Ammon's horn (tissue), 1 donor: ENCODE data around the gene KCNMA1.
"Not testable (repeated sequence)": the region's sequence is repeated elsewhere in the genome, so short reads cannot be mapped to it uniquely, and the experiment has no call there.

Experiments
- DNase-seq: peaks from one replicate; pipeline ENCODE4 v3.0.0-alpha.2; 2016; ENCODE audit warnings: low spot score

The KCNMA1 gene

DNA sequence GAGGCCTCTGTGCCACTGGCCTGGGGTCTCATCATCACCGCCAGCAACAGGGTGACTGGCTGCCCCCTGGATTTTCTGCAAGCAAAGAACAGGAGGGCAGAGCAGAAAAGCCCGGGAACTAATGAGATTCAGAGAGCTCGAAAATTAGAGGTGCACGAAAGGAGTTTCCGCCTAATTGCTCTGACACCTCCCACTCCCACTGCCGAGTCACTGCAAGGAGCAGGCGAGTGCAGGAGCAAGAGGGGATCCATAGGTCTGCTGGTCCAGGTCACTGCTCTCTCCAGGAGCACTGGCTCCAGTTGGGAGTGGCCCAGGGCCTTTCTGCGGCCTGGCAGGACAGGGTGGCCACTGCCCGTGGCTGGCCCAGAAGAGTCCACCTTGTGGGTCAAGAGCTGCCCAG, 276.2 kb downstream of the KCNMA1 start:
- DNase-seq, result no peak

DNA sequence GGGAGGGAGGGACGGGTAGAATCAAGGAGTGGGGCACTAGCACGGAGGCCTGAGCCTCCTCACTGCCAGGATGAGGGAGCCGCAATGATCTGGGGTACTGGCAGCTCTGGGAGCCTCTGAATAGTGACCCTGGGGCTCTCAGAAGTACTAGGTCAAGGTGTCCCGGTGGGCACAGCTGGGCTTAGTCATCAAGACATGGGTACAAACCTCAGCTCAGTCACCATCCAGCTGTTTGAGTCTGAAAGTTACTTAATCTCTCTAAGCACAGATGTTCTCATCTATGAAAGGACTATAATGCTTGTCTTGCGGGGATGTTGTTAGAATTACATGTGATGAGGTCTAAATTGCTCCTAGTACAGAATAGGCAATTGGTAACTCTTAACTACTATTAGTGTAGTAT, 276.8 kb downstream of the KCNMA1 start:
- DNase-seq, result no peak

DNA sequence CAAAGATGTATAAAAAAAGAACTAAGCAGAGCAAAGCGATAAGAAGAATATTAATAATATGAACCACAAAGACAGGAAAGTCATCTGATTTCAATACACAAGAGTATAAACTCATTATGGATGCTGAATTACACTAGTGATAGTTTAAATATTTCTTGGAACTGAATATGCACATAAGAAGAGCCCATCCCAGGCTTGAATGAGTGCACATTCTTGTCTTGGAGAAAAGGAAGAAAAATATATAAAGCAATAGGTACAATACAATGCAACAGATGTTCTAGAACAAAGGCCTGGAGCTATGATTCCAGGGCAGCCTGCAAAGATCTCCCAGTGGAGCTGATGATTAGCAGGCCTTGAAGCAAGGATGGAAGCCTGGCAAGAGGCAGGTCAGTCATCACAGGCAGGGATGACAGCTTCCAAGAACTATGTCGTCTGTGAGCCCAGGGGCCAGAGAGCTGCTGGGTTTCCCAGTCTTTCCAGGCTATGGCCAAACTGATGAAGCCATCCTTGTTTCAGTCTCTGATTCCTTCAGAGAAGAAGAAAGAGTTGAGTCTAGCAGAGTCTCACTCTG, 277.6 kb downstream of the KCNMA1 start:
- no peak for DNase-seq

GRCh38 chr10:77359287-77359691, 278.3 kb downstream of the KCNMA1 start:
- peak; percentile 28 for DNase-seq

GRCh38 chr10:77358656-77359055, 279.0 kb downstream of the KCNMA1 start:
- DNase-seq, result no peak

DNA sequence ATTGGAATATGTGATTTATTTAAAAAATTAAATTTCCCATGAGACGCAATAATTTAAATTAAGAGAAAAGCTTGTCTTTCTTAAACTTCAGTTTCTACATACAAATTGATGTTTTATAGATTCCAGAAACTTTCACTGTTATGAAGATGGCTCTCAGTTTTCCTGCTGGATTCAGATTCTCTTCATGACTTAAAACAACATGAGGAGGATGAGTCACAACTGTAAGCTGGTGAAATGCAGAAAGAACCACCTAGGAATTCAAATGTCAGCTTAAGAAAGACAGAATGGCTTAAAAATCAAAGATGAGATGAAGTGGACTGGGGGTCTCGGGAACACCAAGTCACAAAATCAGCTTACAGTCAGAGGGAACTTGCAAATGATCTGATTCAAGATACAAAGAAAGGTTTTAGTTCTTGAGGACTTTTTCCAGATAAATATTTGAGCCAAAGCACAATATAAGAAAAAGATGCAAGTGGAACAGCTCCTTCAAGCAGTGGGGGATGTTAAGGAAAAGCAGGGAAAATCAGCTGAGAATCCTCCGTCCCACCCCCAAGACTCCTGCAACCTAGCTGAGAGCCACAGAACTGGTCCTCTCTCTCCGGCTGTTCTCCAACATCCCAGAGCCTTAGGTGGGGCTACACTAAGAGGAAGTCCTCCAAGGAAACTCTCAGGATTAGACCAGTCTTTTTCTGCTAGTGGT, 279.8 kb downstream of the KCNMA1 start:
- DNase-seq, result no peak

GRCh38 chr10:77357185-77357584, 280.4 kb downstream of the KCNMA1 start:
- DNase-seq, result no peak

- DNase-seq, result no peak
Measured at GRCh38 chr10:77355844-77356243, 281.8 kb downstream of the KCNMA1 start.

DNA sequence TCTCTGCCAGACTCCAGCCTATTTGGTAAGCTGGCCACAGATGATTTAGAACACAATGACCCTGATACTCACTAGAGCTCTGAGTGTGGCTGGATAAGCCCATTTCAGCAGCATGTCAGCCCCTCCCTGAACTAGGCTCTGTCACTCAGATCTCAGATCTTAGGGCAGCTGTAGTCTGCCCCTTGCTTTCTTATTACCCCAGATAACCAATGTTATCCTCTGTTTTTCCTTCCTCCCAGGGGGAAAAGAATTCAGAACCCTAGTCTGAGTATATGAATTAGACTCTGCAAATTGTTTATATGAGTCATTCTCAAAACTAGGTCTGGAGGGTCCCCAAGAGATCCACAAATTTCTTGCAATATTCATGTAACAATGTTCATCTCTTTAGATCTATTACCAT, 286.2 kb downstream of the KCNMA1 start:
- DNase-seq, result no peak

DNA sequence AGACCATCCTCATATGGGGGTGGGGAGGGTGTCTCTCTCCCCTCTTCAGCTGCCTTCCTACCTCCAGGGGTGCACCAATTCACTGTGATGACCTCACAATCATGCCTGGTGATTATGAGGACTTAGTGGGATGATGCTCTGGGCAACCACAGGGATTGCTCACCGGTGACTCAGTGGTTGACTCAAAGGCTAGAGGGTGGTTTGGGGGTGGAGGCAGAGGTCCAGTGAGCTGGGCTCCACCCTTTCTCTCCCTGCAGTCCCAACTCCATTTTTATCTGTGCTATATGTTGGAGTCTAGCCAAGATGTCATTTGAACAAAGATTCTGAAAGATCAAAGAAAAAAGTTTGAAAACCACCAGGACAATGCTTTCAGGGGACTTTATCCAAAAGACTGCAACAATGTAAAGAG, 286.9 kb downstream of the KCNMA1 start:
- DNase-seq, result no peak

DNA sequence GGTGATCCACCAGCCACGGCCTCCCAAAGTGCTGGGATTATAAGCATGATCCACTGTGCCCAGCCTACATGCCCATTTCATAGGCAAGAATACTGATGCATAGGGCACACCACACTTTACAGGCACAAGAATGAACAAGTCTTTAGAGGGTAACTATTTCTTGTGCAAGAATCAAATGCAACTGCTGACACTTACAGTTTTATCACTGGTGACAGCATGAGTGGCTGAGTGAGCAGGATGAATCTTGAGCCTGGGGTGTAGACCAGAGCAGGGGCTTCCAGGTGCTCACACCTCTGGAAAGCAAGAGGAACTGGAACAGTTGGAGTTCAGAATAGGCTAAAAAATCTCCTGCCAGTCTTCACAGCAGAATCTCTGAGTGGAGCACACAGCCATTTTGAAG, 287.5 kb downstream of the KCNMA1 start:
- no peak for DNase-seq

- no peak for DNase-seq
Measured at GRCh38 chr10:77349226-77349625, 288.4 kb downstream of the KCNMA1 start.

GRCh38 chr10:77348751-77349150, 288.9 kb downstream of the KCNMA1 start:
- no peak for DNase-seq

DNA sequence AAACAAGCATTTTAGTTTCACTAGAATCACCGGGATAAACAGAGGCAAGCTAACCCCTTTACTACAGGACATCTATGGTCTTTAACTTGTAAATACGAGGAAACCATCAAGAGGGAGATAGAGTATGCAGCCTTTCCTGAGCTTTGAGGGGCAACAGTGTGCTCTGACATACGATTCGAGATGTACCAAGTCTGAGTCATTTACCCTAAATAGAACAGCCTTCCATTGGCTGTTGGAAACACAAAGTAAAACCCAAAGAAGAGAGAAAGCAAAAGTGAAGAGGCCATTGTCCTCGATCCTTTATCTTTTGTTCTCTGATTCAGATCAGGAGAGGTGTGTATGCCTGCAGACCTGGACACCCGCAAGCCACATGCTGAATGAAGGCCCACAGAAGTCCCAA, 289.5 kb downstream of the KCNMA1 start:
- no peak for DNase-seq

- DNase-seq, result no peak
Measured at GRCh38 chr10:77347052-77347451, 290.6 kb downstream of the KCNMA1 start.

DNA sequence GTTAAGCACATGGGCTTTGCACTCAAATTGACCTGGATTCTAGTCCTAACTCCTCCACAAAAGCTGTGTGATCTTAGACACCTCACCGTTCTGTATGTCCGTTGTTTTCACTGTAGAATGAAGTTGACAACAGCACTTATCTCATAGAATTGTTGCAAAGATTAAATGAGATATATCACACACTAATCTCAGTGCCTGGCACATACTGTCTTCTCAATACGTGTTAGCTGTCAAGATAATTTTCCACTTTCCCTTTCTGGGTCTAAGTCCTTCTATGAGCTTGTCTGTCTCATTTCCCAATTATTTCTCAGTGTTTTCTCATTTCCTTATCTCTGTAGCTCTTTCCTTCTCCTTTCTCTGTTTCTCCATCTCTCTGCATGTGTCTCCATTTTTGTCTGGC, 296.6 kb downstream of the KCNMA1 start:
- DNase-seq, result no peak

- not testable (repeated sequence) for DNase-seq
Measured at GRCh38 chr10:77339872-77340271, 297.7 kb downstream of the KCNMA1 start.

- DNase-seq, result no peak
Measured at GRCh38 chr10:77339166-77339565, 298.4 kb downstream of the KCNMA1 start.

GRCh38 chr10:77338143-77338542, 299.5 kb downstream of the KCNMA1 start:
- DNase-seq, result peak; percentile 40

DNA sequence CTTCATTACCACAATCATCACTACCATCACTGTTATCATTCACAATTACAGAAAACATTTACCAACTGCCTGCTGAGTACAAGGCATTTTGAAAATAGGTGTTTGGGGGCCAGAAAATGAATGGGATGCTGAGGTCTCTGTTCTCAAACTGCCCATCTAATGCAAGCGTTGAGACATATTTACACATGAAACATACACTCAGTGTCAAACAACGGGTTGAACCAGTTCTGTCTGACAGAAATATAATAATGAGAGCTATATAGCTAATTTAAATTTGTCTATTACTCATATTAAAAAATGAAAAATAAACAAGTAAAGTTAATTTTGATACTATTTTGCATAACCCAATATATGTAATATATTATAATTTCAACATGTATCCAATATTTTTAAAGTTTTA, 303.1 kb downstream of the KCNMA1 start:
- DNase-seq, result no peak

GRCh38 chr10:77333610-77334340, 303.8 kb downstream of the KCNMA1 start:
- no peak for DNase-seq

DNA sequence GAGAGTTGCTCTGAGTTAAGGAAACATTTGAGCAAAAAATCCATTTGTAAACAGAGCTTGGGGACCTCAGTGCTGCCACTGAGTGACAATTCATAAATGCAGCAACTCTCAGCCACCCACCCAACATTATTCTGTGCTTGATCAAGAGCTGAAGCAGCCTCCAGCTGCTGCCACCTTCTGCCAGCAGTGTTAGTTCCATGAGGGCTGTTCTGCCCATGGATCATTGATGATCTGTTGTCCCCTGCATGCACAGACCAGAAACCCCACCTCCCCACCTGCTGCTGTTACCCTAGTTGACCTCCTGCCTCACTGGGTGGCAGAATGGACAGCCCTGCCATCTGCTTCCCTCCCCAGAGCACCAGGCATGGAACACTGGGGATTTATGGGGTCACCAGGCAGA, 305.4 kb downstream of the KCNMA1 start:
- DNase-seq, result peak; percentile 68

DNA sequence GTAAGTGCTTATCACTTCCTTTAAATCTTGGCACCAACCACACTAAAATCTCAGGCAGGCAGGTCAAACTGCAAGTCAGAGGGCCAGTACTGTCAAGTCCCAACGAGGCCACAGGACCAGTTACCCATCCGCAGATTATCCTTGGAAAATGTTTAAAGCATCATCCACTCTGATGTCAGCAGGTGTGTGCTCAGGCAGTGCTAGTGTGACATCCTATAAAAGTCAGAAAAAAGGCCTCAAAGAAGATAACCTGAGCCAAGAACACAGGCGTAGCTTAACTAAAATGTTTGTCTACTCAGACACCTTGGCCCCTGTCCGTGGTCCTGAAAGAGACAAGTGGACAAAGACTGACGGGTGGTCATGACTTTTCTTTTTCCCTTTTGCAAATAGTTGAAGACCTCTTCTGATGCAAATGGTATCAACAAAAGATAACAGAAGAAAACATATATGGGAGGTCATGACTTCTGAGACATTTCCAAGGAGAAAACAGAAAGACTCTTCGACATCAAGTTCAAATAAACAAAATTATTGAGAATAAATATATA, 309.3 kb downstream of the KCNMA1 start:
- no peak for DNase-seq
